Activated T-helper 1 cell treated with anti-CD3 and anti-CD28 coated beads, Interleukin-12 subunit alpha, Interleukin-12 subunit beta, Interleukin-2, Interleukin-4 antibody, amounts not matched to agents 30 ng/mL and 10 ng/mL and 1 ng/mL, durations not matched to agents 14 hours and 24 hours and 36 hours (primary cell): Measurements from ENCODE around the gene HRH1. TPM values are rescaled to one million over a fixed set of nuclear protein-coding genes. Genes with fewer than 3 reads are reported as not detected.
"Not testable (repeated sequence)": the region's sequence is repeated elsewhere in the genome, so short reads cannot be mapped to it uniquely, and the experiment has no call there.

Experiments
- DNase-seq: peaks from one replicate; pipeline ENCODE4 v3.0.0; 2021; ENCODE audit warnings: low spot score
- H3K27ac Mint-ChIP-seq: one replicate; pipeline ENCODE4 v1.8.0; 2021; ENCODE audit warnings: mild to moderate bottlenecking, mixed read lengths
- H3K27me3 Mint-ChIP-seq: one replicate; pipeline ENCODE4 v1.8.0; 2022; ENCODE audit warnings: mild to moderate bottlenecking, moderate library complexity, mixed read lengths; ENCODE audit not compliant: insufficient read depth
- H3K36me3 Mint-ChIP-seq: one replicate; pipeline ENCODE4 v1.8.0; 2021; ENCODE audit warnings: low read depth, mixed read lengths
- H3K4me1 Mint-ChIP-seq: one replicate; pipeline ENCODE4 v1.8.0; 2021; ENCODE audit warnings: low read depth, mixed read lengths
- H3K4me3 Mint-ChIP-seq: one replicate; pipeline ENCODE4 v1.8.0; 2021; ENCODE audit warnings: mild to moderate bottlenecking, moderate library complexity, mixed read lengths
- H3K9me3 Mint-ChIP-seq: one replicate; pipeline ENCODE4 v1.8.0; 2021; ENCODE audit warnings: mixed read lengths
- intact Hi-C: fragments of 100-400 bp; cut with micrococcal nuclease; formaldehyde crosslinking; loops from one replicate; pipeline ENCODE4 v1.15.1; 2024
- total RNA-seq: library from RNA; stranded (reverse); gene quantifications from 2 replicates; pipeline ENCODE4 v1.2.3, GENCODE V29; 2022

HRH1 gene
- total RNA-seq, 1 donor from 2014 or later = 0.21 TPM

- Mint-ChIP-seq H3K36me3 (no peaks in the 10 kb centered on the region), H3K9me3 (no peaks in the 10 kb centered on the region), H3K4me3 (no peak overlapping the region), H3K27me3 (peaks cover 20% of the 10 kb centered on the region), H3K4me1 (no peaks in the 10 kb centered on the region), H3K27ac (no peak overlapping the region)
- intact Hi-C loops = no loop called here
- no peak for DNase-seq
Measured at GRCh38 chr3:11188231-11188630, 33.9 kb downstream of the HRH1 start.

DNA sequence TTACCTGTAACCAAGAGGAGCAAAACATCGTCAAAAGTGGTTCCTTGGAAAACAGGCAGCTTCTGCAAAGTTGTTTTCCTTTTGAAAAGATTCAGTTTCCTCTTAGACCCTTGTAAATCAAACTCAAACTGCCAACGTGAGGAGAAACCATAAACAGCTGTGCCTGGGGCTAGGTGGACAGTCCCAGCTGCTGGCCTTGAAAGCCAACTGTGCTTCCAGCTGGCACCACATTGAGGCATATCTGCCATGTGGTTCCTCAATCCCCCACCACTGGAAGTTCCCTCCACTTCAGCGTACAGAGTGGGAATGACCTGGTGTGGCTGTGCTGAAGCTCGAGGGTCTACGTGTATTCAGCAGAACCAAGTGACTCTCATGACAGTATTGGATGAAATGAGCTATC lies 40.9 kb downstream of the HRH1 start:
- H3K4me1 Mint-ChIP-seq = peaks cover 16% of the 10 kb centered on the region
- no peak for DNase-seq
- intact Hi-C loops = no loop called here
- H3K36me3 Mint-ChIP-seq = no peaks in the 10 kb centered on the region
- H3K9me3 Mint-ChIP-seq = no peaks in the 10 kb centered on the region
- peaks cover 13% of the 10 kb centered on the region for H3K27me3 Mint-ChIP-seq
- H3K27ac Mint-ChIP-seq = peak overlapping the region; percentile 8
- no peak overlapping the region for H3K4me3 Mint-ChIP-seq

- Mint-ChIP-seq H3K4me3 (no peak overlapping the region), H3K27me3 (peaks cover 13% of the 10 kb centered on the region), H3K27ac (peak overlapping the region; percentile 8), H3K36me3 (no peaks in the 10 kb centered on the region), H3K4me1 (peaks cover 16% of the 10 kb centered on the region), H3K9me3 (no peaks in the 10 kb centered on the region)
- no peak for DNase-seq
- intact Hi-C loops = no loop called here
Measured at GRCh38 chr3:11195721-11196332, 41.5 kb downstream of the HRH1 start.

DNA sequence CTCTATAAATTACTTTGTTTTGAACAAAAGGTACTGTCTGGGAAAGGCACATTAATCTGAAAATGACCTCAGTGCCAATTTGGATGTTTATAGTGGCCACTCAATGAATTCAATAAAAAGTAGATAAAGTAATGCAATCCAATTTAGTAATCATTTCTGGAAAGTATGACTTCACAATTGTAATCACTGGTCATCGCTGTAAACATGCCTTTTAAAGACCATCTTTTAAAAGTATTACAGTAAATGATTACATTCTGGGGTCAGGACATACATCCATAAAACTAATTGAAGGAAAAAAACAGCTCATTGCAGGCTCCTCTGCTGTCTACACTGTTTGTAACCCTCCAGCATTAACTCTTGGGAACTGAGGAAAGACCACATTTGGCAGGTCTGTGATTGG lies 43.2 kb downstream of the HRH1 start:
- H3K36me3 Mint-ChIP-seq = no peaks in the 10 kb centered on the region
- no peaks in the 10 kb centered on the region for H3K9me3 Mint-ChIP-seq
- H3K4me1 Mint-ChIP-seq = peaks cover 21% of the 10 kb centered on the region
- H3K4me3 Mint-ChIP-seq = no peak overlapping the region
- H3K27ac Mint-ChIP-seq = no peak overlapping the region
- intact Hi-C loops = no loop called here
- DNase-seq = no peak
- H3K27me3 Mint-ChIP-seq = peaks cover 10% of the 10 kb centered on the region

GRCh38 chr3:11198070-11198469 lies 43.8 kb downstream of the HRH1 start:
- Mint-ChIP-seq H3K27me3 (peaks cover 14% of the 10 kb centered on the region), H3K36me3 (no peaks in the 10 kb centered on the region), H3K9me3 (no peaks in the 10 kb centered on the region), H3K4me3 (no peak overlapping the region), H3K27ac (no peak overlapping the region), H3K4me1 (peaks cover 21% of the 10 kb centered on the region)
- no peak for DNase-seq
- intact Hi-C loops = no loop called here

- H3K27ac Mint-ChIP-seq = no peak overlapping the region
- no peak for DNase-seq
- peaks cover 12% of the 10 kb centered on the region for H3K27me3 Mint-ChIP-seq
- intact Hi-C loops = no loop called here
- H3K36me3 Mint-ChIP-seq = no peaks in the 10 kb centered on the region
- H3K9me3 Mint-ChIP-seq = no peaks in the 10 kb centered on the region
- H3K4me1 Mint-ChIP-seq = peaks cover 21% of the 10 kb centered on the region
- H3K4me3 Mint-ChIP-seq = no peak overlapping the region
Measured at GRCh38 chr3:11198495-11198894, 44.2 kb downstream of the HRH1 start.

DNA sequence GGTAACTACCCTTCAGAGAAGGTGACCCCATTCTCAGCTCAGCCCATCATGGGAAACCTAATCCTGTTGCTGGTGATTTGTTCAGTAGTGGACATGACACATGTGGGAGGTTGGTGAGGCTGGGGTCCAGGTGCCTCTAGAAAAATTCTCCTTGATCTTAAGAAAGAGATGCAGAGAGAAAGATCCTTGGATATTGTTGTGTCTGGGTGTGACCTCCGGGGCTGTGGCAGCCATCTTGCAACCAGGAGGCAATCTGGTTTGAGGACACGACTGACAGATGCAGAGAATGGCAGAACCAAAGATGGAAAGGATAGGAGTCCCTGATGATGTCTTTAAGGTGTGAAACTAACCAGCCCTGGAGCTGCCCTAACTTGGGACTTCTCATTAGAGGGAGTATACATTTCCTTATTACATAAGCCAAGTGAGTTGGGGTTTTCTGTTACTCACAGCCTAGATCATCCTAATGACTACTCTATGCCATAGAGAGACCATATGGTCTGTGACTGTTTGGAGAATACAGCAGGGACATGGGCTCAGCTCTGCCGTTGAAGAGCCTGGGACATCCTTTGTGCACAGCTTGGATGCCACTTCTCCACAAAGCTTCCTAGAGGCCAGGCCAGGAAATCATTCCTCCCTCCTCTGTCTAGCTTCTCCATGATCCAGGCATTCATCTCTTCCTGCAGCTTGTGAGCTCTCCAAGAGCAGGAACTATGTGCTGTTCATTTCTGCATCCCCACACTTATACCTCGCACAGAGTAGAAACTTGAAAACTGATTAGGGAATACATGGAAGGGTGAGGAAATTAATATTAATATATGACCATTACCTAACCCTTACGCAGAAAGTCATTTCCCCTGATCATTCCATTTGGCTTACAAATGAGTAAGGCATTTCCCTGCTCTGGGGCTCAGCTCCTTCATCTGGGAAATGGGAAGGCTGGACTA lies 45.9 kb downstream of the HRH1 start:
- Mint-ChIP-seq H3K4me1 (peaks cover 19% of the 10 kb centered on the region), H3K4me3 (no peak overlapping the region), H3K27me3 (peaks cover 14% of the 10 kb centered on the region), H3K36me3 (no peaks in the 10 kb centered on the region), H3K9me3 (no peaks in the 10 kb centered on the region), H3K27ac (no peak overlapping the region)
- intact Hi-C loops = loop anchor here (10.0 kb wide), 1 partner anchor 135 kb away; no protein-coding TSS in a partner anchor
- DNase-seq = no peak

GRCh38 chr3:11201251-11202019 lies 47.1 kb downstream of the HRH1 start:
- Mint-ChIP-seq H3K27me3 (peaks cover 14% of the 10 kb centered on the region), H3K4me1 (peaks cover 6% of the 10 kb centered on the region), H3K9me3 (no peaks in the 10 kb centered on the region), H3K36me3 (no peaks in the 10 kb centered on the region), H3K4me3 (no peak overlapping the region), H3K27ac (no peak overlapping the region)
- intact Hi-C loops = loop anchor here (10.0 kb wide), 1 partner anchor 137 kb away; no protein-coding TSS in a partner anchor
- no peak for DNase-seq

DNA sequence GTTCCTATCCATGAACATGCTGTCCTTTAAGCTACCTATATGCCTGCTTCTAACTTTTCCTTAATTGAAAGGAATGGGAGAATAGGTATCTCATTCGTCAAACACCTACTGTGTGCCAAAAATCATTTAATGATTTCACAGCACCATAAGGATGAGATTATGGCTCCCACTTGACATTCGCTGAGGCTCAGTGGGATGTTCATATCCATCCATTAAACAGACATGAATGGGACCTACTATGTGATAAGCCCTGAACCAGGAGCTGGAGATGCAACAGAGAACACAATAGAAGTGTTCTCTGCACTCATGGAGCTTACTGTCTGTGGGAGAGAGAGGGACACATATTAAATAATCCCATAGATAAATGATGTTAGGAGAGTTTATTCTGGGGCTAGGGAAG lies 49.7 kb downstream of the HRH1 start:
- intact Hi-C loops = loop anchor here (10.0 kb wide), 1 partner anchor 139 kb away; no protein-coding TSS in a partner anchor
- peaks cover 5% of the 10 kb centered on the region for H3K4me1 Mint-ChIP-seq
- H3K9me3 Mint-ChIP-seq = no peaks in the 10 kb centered on the region
- no peak for DNase-seq
- no peak overlapping the region for H3K4me3 Mint-ChIP-seq
- no peaks in the 10 kb centered on the region for H3K36me3 Mint-ChIP-seq
- H3K27ac Mint-ChIP-seq = no peak overlapping the region
- peaks cover 19% of the 10 kb centered on the region for H3K27me3 Mint-ChIP-seq

DNA sequence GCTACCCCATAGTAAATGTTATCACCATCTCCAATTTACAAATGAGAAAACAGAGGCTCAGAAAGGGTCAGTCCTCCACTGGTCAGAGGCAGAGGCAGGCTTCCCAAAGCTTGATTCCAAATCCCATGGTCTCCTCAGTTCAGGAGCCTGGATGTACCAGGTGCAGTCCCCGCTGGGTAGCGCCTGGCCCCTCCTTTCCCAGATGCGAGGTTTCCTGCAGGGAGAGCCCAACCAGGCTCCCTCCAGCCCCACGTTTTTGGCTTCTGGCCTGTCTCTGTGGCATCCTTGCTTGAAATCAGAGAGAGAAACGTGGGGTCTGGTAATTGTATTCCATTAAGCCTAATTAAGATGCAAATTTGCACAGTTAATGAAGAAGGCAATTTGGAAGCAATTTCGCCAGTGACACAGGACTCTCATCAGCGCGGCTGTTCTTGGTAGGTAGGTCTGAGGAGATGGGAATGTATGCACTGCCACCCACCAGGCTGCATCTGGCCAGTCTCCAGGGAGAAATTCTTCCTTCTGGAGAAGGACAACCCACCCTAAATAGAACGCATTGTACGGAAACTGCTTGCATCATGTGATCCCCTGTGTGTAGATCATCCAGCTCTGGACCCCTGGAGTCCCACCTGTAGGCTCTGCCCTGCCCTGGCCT lies 50.5 kb downstream of the HRH1 start:
- DNase-seq = no peak
- Mint-ChIP-seq H3K27me3 (peaks cover 21% of the 10 kb centered on the region), H3K27ac (no peak overlapping the region), H3K4me3 (no peak overlapping the region), H3K4me1 (peaks cover 5% of the 10 kb centered on the region), H3K36me3 (no peaks in the 10 kb centered on the region), H3K9me3 (no peaks in the 10 kb centered on the region)
- intact Hi-C loops = loop anchor here (10.0 kb wide), 1 partner anchor 140 kb away; no protein-coding TSS in a partner anchor

DNA sequence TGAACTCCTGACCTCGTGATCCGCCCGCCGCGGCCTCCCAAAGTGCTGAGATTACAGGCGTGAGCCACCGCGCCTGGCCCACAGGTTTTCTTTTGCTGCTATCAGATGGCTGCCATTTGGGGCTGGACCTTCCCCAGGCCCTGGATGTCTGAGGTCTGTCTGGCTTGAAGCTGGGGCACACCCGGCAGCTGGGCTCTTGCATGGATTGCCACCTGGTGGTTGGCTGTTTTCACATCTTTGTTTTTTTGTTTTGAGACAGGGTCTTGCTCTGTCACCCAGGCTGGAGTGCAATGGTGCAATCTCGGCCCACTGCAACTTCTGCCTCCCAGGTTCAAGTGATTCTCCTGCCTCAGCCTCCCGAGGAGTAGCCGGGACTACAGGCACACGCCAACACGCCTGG lies 51.6 kb downstream of the HRH1 start:
- H3K4me1 Mint-ChIP-seq, H3K27ac Mint-ChIP-seq, H3K36me3 Mint-ChIP-seq, H3K4me3 Mint-ChIP-seq, H3K9me3 Mint-ChIP-seq, DNase-seq: not testable (repeated sequence)
- peaks cover 23% of the 10 kb centered on the region for H3K27me3 Mint-ChIP-seq
- intact Hi-C loops = loop anchor here (10.0 kb wide), 1 partner anchor 141 kb away; no protein-coding TSS in a partner anchor

GRCh38 chr3:11206316-11206715 lies 52.0 kb downstream of the HRH1 start:
- Mint-ChIP-seq H3K9me3 (no peaks in the 10 kb centered on the region), H3K36me3 (no peaks in the 10 kb centered on the region), H3K4me3 (no peak overlapping the region), H3K27ac (no peak overlapping the region), H3K27me3 (peaks cover 23% of the 10 kb centered on the region), H3K4me1 (peaks cover under 1% of the 10 kb centered on the region)
- intact Hi-C loops = loop anchor here (10.0 kb wide), 1 partner anchor 142 kb away; no protein-coding TSS in a partner anchor
- no peak for DNase-seq
